Left lung (tissue), 10 donors: ENCODE results near the gene FGF14. TPM values are rescaled to one million over a fixed set of nuclear protein-coding genes. Genes with fewer than 3 reads are reported as not detected.

Experiments used
- ATAC-seq: fragments of 200-7000 bp; cut with Tn5 transposase; one replicate; pipeline ENCODE4 v1.9.1; 2020; ENCODE audit warnings: moderate library complexity
- DNase-seq, 4 donors: peaks; one replicate each; pipeline ENCODE4 v3.0.0-alpha.2; 2013 to 2020
- H3K27ac ChIP-seq, 2 donors: fragments of 200-600 bp; sonication (generic) in 1 of 2; one replicate each; pipeline versions ENCODE4 v1.5.0 to v1.8.0; 2020 to 2021
- H3K27me3 ChIP-seq, 2 donors: fragments of 200-600 bp; sonication (generic) in 1 of 2; one replicate each; pipeline versions ENCODE4 v1.5.0 to v1.8.0; 2020 to 2021
- H3K36me3 ChIP-seq, 2 donors: fragments of 200-600 bp; sonication (generic) in 1 of 2; one replicate each; pipeline versions ENCODE4 v1.5.0 to v1.8.0; 2020 to 2021
- H3K4me1 ChIP-seq, 2 donors: fragments of 200-600 bp; one replicate each; pipeline ENCODE4 v1.8.0; 2021
- H3K4me3 ChIP-seq, 2 donors: fragments of 200-600 bp; sonication (generic) in 1 of 2; one replicate each; pipeline versions ENCODE4 v1.5.0 to v1.8.0; 2020 to 2021; ENCODE audit warnings: mild to moderate bottlenecking in 1 of 2
- H3K9me3 ChIP-seq, 2 donors: fragments of 200-600 bp; sonication (generic) in 1 of 2; one replicate each; pipeline versions ENCODE4 v1.5.0 to v1.8.0; 2020 to 2021
- intact Hi-C, 2 donors: fragments of 100-400 bp; cut with DNase I; formaldehyde crosslinking; loops; one replicate each; pipeline versions ENCODE4 v1.11.2 to v1.14.2; 2022
- polyA plus RNA-seq, 6 donors: library from polyadenylated mRNA; unstranded; fragments of 120-200 nt; gene quantifications; one replicate each; pipeline ENCODE4 v1.2.1, GENCODE V29; 2013; ENCODE audit not compliant: insufficient read length in 6 of 6
- total RNA-seq, 2 donors: library from RNA; stranded (reverse); fragmentation: NEBNext Ultra II Directional; extraction: Animal tissue kit (Norgen Biotek cat#: 25700); gene quantifications; one replicate each; pipeline ENCODE4 v1.2.1, GENCODE V29; 2021
- TF ChIP-seq, protein P1 (sequence below), 2 donors: fragments of 200-600 bp; sonication (generic) in 1 of 2; IDR thresholded peaks; one replicate each; pipeline versions ENCODE4 v1.5.0 to v1.8.0; 2021; ENCODE audit warnings: antibody characterized with exemption in 2 of 2
- donor health status: DM: no; HTN: yes; CAD: no.
- donor health status: DM: no; HTN: no; CAD: no.

The FGF14 gene
- total and polyA plus RNA-seq, 8 donors: 0.45 to 3.4 (median 0.78) TPM

DNA sequence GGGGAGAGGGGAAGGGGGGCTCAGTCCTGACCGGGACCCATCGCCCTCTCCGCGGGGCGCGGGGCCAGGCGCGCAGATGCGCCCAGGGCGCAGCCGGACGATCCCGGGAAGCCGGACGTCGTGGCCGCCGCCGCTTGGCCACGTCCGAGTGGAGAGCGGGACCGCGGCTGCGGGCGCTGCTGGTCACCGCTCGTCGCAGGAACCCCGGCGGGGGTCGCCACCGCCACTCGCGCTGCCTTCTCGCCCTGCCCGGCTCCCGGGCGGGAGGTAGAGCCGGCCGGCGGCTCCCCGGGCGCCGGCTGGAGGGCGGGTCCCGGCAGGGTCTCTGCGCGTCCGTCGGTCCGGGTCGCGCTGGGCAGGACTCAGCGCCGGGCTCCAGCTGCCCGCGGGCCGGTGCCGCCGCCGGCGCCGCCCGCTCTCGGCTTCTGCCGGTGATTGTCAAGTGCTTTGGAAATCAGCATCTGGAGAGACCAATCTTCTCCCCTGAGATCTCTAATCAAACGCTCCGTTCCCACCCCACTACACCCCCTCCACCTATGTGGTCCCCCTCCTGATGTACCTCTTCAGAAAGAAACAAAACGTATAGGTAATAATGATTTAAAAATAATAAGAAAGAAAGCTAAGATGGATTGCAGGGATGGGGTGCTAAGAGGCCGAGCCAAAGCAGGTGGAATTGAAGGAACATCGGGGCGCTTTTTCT is 484.9 kb downstream of the FGF14 start:
- H3K36me3 ChIP-seq: no peaks in the 10 kb centered on the region
- peak in 1 of 4 donors; percentile 78 for DNase-seq
- H3K27ac ChIP-seq: no peak overlapping the region
- TF ChIP-seq, protein P1, sequence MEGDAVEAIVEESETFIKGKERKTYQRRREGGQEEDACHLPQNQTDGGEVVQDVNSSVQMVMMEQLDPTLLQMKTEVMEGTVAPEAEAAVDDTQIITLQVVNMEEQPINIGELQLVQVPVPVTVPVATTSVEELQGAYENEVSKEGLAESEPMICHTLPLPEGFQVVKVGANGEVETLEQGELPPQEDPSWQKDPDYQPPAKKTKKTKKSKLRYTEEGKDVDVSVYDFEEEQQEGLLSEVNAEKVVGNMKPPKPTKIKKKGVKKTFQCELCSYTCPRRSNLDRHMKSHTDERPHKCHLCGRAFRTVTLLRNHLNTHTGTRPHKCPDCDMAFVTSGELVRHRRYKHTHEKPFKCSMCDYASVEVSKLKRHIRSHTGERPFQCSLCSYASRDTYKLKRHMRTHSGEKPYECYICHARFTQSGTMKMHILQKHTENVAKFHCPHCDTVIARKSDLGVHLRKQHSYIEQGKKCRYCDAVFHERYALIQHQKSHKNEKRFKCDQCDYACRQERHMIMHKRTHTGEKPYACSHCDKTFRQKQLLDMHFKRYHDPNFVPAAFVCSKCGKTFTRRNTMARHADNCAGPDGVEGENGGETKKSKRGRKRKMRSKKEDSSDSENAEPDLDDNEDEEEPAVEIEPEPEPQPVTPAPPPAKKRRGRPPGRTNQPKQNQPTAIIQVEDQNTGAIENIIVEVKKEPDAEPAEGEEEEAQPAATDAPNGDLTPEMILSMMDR (IDR thresholded peaks at IDR 0.05): no peak
- intact Hi-C loops: no loop called here
- no peak for ATAC-seq
- H3K4me1 ChIP-seq: peaks cover 0 to 4% of the 10 kb centered on the region in 2 donors
- no peaks in the 10 kb centered on the region for H3K9me3 ChIP-seq
- H3K4me3 ChIP-seq: peak overlapping the region in 1 of 2 donors; percentile 14
- H3K27me3 ChIP-seq: peaks cover 59 to 76% of the 10 kb centered on the region in 2 donors

DNA sequence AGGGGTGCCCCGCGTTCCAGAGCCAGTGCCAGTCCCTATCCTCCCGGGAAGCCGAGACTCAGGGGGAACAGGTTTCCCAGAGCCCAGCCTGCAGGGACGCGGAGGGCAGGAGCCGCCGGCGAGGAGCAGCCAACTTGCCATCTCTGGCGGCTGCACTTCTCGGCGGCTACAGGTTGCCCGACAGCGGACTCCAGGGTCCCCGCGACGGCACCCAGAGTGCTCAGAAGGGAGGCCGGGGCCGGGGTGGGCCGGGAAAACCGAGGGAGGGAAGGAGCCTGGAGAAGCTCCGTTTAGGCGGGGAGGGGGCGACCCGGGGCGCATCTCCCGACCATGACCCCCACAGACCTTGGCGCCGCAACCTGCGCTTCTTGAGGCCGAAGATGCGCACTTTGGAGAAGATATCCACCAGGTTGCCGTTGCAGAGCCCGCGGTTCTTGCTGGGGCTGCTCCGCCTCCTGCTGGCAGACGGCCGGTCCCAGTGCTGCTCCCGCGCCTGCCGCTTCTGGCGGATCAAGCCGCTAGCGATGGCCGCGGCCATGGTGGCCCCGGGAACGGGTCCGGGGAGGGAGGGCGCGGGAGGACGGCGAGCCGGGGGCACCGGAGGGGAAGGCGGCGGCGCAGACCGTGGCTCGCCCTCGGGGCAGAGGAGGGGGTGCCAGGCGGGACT is 485.6 kb downstream of the FGF14 start:
- intact Hi-C loops: no loop called here
- no peak overlapping the region for H3K27ac ChIP-seq
- peaks cover 59 to 70% of the 10 kb centered on the region in 2 donors for H3K27me3 ChIP-seq
- ATAC-seq (peak; percentile 34), DNase-seq (peak in 1 of 4 donors; percentile 69)
- H3K4me3 ChIP-seq: peak overlapping the region in 1 of 2 donors; percentile 14
- TF ChIP-seq, protein P1 (IDR thresholded peaks at IDR 0.05): no peak
- no peaks in the 10 kb centered on the region for H3K36me3 ChIP-seq
- no peaks in the 10 kb centered on the region for H3K9me3 ChIP-seq
- H3K4me1 ChIP-seq: peaks cover 0 to 4% of the 10 kb centered on the region in 2 donors

DNA sequence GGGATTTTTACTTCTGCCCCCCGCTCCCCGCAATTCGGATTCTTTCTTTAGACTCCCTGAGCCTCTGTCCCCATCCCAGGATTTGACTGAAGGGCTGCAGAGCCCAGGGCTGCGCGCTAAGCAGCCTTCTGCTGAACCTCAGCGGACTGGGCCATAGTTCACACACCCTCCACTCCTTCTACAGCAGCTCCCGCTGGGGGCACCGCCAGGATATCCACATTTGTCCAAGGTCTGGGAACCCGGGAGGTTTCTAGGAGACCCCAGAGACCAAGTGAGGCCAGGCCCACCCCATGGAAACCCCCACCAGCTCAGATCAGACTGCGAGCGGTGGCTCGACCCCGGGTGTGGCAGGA is 486.1 kb downstream of the FGF14 start:
- Histone ChIP-seq H3K9me3 (no peaks in the 10 kb centered on the region), H3K4me1 (peaks cover 0 to 4% of the 10 kb centered on the region in 2 donors), H3K27me3 (peaks cover 59 to 65% of the 10 kb centered on the region in 2 donors), H3K36me3 (no peaks in the 10 kb centered on the region), H3K4me3 (no peak overlapping the region), H3K27ac (no peak overlapping the region)
- TF ChIP-seq, protein P1 (IDR thresholded peaks at IDR 0.05): no peak
- intact Hi-C loops: no loop called here
- ATAC-seq (no peak), DNase-seq (no peak)

DNA sequence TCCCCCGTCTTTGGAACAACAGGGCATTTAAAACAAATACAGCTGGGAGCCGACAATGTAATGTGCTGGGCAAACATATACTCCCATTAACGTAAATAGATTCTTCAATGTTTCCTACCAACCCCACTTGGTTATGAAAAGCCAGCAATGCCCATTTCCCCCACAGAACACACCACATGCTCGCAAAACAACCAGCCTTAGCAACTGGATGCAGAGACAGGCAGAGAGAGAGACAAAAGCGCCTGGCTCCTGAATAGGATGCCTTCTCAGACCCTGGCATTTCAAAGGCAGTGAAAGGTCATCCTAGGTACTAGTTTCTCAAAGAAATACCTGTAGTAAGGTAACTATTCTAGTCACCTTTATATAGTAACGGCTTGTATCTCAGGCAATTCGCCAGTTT is 486.5 kb downstream of the FGF14 start:
- H3K36me3 ChIP-seq: no peaks in the 10 kb centered on the region
- intact Hi-C loops: no loop called here
- H3K9me3 ChIP-seq: no peaks in the 10 kb centered on the region
- H3K27ac ChIP-seq: no peak overlapping the region
- DNase-seq: no peak
- TF ChIP-seq, protein P1 (IDR thresholded peaks at IDR 0.05): no peak
- H3K27me3 ChIP-seq: peaks cover 59 to 61% of the 10 kb centered on the region in 2 donors
- peaks cover 0 to 4% of the 10 kb centered on the region in 2 donors for H3K4me1 ChIP-seq
- ATAC-seq: no peak
- H3K4me3 ChIP-seq: no peak overlapping the region

DNA sequence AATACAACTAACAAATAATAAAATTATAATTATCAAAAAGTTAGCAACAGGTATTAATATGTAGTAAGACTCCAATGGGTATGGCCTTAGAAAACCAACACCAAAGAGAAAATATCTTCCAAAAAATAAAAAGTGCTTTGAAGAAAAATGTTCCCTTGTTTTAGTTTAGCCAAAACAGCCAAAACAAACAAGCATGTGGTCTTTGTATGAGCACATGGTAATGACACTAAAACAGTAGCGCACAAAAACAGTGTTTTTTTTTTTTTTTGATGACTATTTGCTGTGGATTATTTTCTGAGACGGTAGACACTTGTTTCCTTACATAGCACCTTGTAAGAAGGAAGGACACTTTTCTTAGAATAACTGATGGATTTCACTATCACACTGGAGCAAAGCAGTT is 490.1 kb downstream of the FGF14 start:
- peaks cover 25 to 26% of the 10 kb centered on the region in 2 donors for H3K27me3 ChIP-seq
- no peak overlapping the region for H3K27ac ChIP-seq
- intact Hi-C loops: no loop called here
- ATAC-seq (no peak), DNase-seq (no peak)
- no peaks in the 10 kb centered on the region for H3K9me3 ChIP-seq
- H3K36me3 ChIP-seq: no peaks in the 10 kb centered on the region
- TF ChIP-seq, protein P1 (IDR thresholded peaks at IDR 0.05): no peak
- peaks cover 0 to 4% of the 10 kb centered on the region in 2 donors for H3K4me1 ChIP-seq
- no peak overlapping the region for H3K4me3 ChIP-seq
